Keratinocyte (primary cell): Measurements from ENCODE around the gene LAMB4.

ENCODE experiments used
- EZH2 ChIP-seq: IDR thresholded peaks from one replicate; pipeline ENCODE4 v1.6.1; 2012; ENCODE audit warnings: inconsistent platforms, mild to moderate bottlenecking, low read length, moderate library complexity
- TF ChIP-seq, protein P1 (sequence below), 3 experiments: IDR thresholded peaks in 1 of 3; conservative IDR thresholded peaks in 1 of 3; optimal IDR thresholded peaks in 1 of 3; 2 replicates in 2 of 3; 3 replicates in 1 of 3; pipeline versions ENCODE3 to v1.5.1; 2011; ENCODE audit warnings: low read length in 3 of 3, mild to moderate bottlenecking in 3 of 3, moderate library complexity in 2 of 3, control low read depth in 1 of 3, inconsistent platforms in 1 of 3; ENCODE audit not compliant: insufficient read depth in 2 of 3; ENCODE audit errors: extremely low read depth in 1 of 3

DNA sequence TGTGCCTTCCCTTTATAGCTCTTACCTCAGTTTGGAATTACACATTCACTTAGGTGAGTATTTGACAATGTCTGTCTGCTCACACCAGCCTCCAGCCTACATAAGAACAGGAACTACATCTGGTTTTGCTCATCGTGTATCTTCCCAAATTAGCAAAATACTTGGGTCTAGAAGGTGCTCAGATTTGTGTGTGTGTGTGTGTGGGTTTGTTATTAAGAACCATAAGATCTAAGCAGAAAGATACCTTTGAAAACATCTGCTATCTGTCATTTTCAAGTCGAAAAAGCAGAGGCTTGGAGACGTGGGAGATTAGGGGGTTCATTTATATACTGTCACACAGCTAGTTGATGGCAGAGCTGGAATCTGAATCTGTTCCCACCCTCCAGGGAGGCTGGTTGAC is 14.8 kb upstream of the LAMB4 start:
- TF ChIP-seq EZH2 = no peak
- TF ChIP-seq, protein P1, sequence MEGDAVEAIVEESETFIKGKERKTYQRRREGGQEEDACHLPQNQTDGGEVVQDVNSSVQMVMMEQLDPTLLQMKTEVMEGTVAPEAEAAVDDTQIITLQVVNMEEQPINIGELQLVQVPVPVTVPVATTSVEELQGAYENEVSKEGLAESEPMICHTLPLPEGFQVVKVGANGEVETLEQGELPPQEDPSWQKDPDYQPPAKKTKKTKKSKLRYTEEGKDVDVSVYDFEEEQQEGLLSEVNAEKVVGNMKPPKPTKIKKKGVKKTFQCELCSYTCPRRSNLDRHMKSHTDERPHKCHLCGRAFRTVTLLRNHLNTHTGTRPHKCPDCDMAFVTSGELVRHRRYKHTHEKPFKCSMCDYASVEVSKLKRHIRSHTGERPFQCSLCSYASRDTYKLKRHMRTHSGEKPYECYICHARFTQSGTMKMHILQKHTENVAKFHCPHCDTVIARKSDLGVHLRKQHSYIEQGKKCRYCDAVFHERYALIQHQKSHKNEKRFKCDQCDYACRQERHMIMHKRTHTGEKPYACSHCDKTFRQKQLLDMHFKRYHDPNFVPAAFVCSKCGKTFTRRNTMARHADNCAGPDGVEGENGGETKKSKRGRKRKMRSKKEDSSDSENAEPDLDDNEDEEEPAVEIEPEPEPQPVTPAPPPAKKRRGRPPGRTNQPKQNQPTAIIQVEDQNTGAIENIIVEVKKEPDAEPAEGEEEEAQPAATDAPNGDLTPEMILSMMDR (optimal IDR thresholded peaks at IDR 0.05 in 1 of 3, IDR thresholded peaks at IDR 0.05 in 1 of 3, conservative IDR thresholded peaks at IDR 0.05 in 1 of 3; ENCODE audit: extremely low read depth in 1 of 3, insufficient read depth in 2 of 3, low read length in 3 of 3) = no peak
